Osteoblast (primary cell): ENCODE data around the gene HGFAC. TPM values are rescaled to one million over a fixed set of nuclear protein-coding genes. Genes with fewer than 3 reads are reported as not detected.

Experiments
- DNase-seq: peaks from one replicate; pipeline ENCODE4 v3.0.0; 2011; ENCODE audit warnings: low spot score, mixed read lengths; ENCODE audit not compliant: insufficient read length; ENCODE audit errors: missing footprints
- H2AFZ ChIP-seq: 2 replicates; pipeline ENCODE4 v1.6.0; 2011; ENCODE audit warnings: mild to moderate bottlenecking, low read length
- H3K27ac ChIP-seq: 2 replicates; pipeline ENCODE4 v1.5.1; 2011; ENCODE audit warnings: mild to moderate bottlenecking, low read depth, low read length, moderate library complexity
- H3K27me3 ChIP-seq: 2 replicates; pipeline ENCODE4 v1.6.0; 2012; ENCODE audit warnings: mild to moderate bottlenecking, control low read depth, inconsistent platforms, low read length, moderate library complexity; ENCODE audit not compliant: insufficient read depth
- H3K36me3 ChIP-seq: 2 replicates; pipeline ENCODE4 v1.5.1; 2011; ENCODE audit warnings: mild to moderate bottlenecking, low read length, control low read depth, moderate library complexity; ENCODE audit not compliant: insufficient read depth
- H3K4me1 ChIP-seq: 2 replicates; pipeline ENCODE4 v1.5.1; 2011; ENCODE audit warnings: mild to moderate bottlenecking, low read length, control low read depth, moderate library complexity; ENCODE audit not compliant: insufficient read depth
- H3K4me2 ChIP-seq: 2 replicates; pipeline ENCODE4 v1.6.0; 2011; ENCODE audit warnings: mild to moderate bottlenecking, low read length; ENCODE audit not compliant: insufficient read depth
- H3K4me3 ChIP-seq: fragments of 200-600 bp; sonication (generic); 3 replicates; pipeline ENCODE4 v1.5.1; 2012; ENCODE audit warnings: mild to moderate bottlenecking, low read length, inconsistent platforms; ENCODE audit not compliant: insufficient read depth
- H3K79me2 ChIP-seq: 2 replicates; pipeline ENCODE4 v1.6.0; 2012; ENCODE audit warnings: mild to moderate bottlenecking, low read length, control low read depth, inconsistent platforms; ENCODE audit not compliant: insufficient read depth
- H3K9me3 ChIP-seq: 2 replicates; pipeline ENCODE4 v1.5.1; 2011; ENCODE audit warnings: low read depth, low read length, control low read depth
- H4K20me1 ChIP-seq: 2 replicates; pipeline ENCODE4 v1.6.0; 2012; ENCODE audit warnings: mild to moderate bottlenecking, low read length, control low read depth; ENCODE audit not compliant: insufficient read depth
- CTCF ChIP-seq: IDR thresholded peaks from 2 replicates; pipeline ENCODE4 v1.5.1; 2011; ENCODE audit warnings: mild to moderate bottlenecking, low read depth, low read length, moderate library complexity; ENCODE audit errors: extremely low read depth
- total RNA-seq: library from RNA; depleted of rRNA; stranded (reverse); fragments of >200 nt; gene quantifications from 2 replicates; pipeline ENCODE4 v1.2.3, GENCODE V29; 2012

HGFAC gene
- total RNA-seq, 1 donor, result not detected

- no peaks in the 10 kb centered on the region for H3K9me3 ChIP-seq
- peaks cover 9% of the 10 kb centered on the region for H3K4me1 ChIP-seq
- H3K27ac ChIP-seq, result no peak overlapping the region
- H4K20me1 ChIP-seq, result no peaks in the 10 kb centered on the region
- no peak overlapping the region for H3K4me2 ChIP-seq
- no peak overlapping the region for H2AFZ ChIP-seq
- no peak for DNase-seq
- no peak for TF ChIP-seq CTCF
- no peaks in the 10 kb centered on the region for H3K36me3 ChIP-seq
- no peak overlapping the region for H3K4me3 ChIP-seq
- no peaks in the 10 kb centered on the region for H3K27me3 ChIP-seq
- H3K79me2 ChIP-seq, result no peaks in the 10 kb centered on the region
Observed at GRCh38 chr4:3437998-3438846, 3.5 kb upstream of the HGFAC start.

GRCh38 chr4:3438847-3439180, 3.0 kb upstream of the HGFAC start:
- no peaks in the 10 kb centered on the region for H3K79me2 ChIP-seq
- H4K20me1 ChIP-seq, result no peaks in the 10 kb centered on the region
- TF ChIP-seq CTCF, result no peak

GRCh38 chr4:3439391-3439790, 2.4 kb upstream of the HGFAC start:
- no peaks in the 10 kb centered on the region for H3K79me2 ChIP-seq
- no peak overlapping the region for H3K4me2 ChIP-seq
- no peak for TF ChIP-seq CTCF
- no peaks in the 10 kb centered on the region for H3K9me3 ChIP-seq
- no peaks in the 10 kb centered on the region for H3K27me3 ChIP-seq
- H3K27ac ChIP-seq, result no peak overlapping the region
- peaks cover 9% of the 10 kb centered on the region for H3K4me1 ChIP-seq
- H3K36me3 ChIP-seq, result no peaks in the 10 kb centered on the region
- no peak for DNase-seq
- no peak overlapping the region for H3K4me3 ChIP-seq
- H4K20me1 ChIP-seq, result no peaks in the 10 kb centered on the region
- no peak overlapping the region for H2AFZ ChIP-seq

More at GRCh38 chr4:3438847-3439180, 3.0 kb upstream of the HGFAC start:
- Histone ChIP-seq H3K4me1 (peaks cover 9% of the 10 kb centered on the region), H3K4me3 (no peak overlapping the region), H2AFZ (no peak overlapping the region), H3K9me3 (no peaks in the 10 kb centered on the region), H3K27me3 (no peaks in the 10 kb centered on the region), H3K27ac (no peak overlapping the region), H3K36me3 (no peaks in the 10 kb centered on the region), H3K4me2 (no peak overlapping the region)
- DNase-seq, result no peak

GRCh38 chr4:3440011-3440410, 1.8 kb upstream of the HGFAC start:
- Histone ChIP-seq H3K4me1 (peaks cover 9% of the 10 kb centered on the region), H3K27me3 (no peaks in the 10 kb centered on the region), H3K4me2 (no peak overlapping the region), H2AFZ (no peak overlapping the region), H3K36me3 (no peaks in the 10 kb centered on the region), H3K9me3 (no peaks in the 10 kb centered on the region), H3K4me3 (no peak overlapping the region), H3K79me2 (no peaks in the 10 kb centered on the region), H3K27ac (no peak overlapping the region), H4K20me1 (no peaks in the 10 kb centered on the region)
- no peak for DNase-seq
- TF ChIP-seq CTCF, result no peak
